MM.1S (cell line): Measurements from ENCODE around the gene SUSD2.

ENCODE experiments used
- DNase-seq: peaks from one replicate; pipeline ENCODE4 v3.0.0-alpha.2; 2015
- H2AFZ ChIP-seq: fragments of 300-600 bp; sonication (generic); 2 replicates; pipeline ENCODE4 v1.6.0; 2016; ENCODE audit warnings: antibody characterized with exemption, low read length
- H3F3A ChIP-seq: fragments of 300-600 bp; sonication (generic); 2 replicates; pipeline ENCODE4 v1.6.1; 2016; ENCODE audit warnings: mild to moderate bottlenecking, antibody characterized with exemption, low read length, moderate library complexity, mixed read lengths; ENCODE audit not compliant: insufficient read depth
- H3K27ac ChIP-seq: fragments of 300-600 bp; sonication (generic); 2 replicates; pipeline ENCODE4 v1.5.1; 2016; ENCODE audit warnings: mild to moderate bottlenecking, low read length
- H3K27me3 ChIP-seq: fragments of 300-600 bp; sonication (generic); replicated peaks from 2 replicates; pipeline ENCODE4 v1.6.0; 2016; ENCODE audit warnings: low read length; ENCODE audit not compliant: insufficient read depth
- H3K36me3 ChIP-seq: fragments of 300-600 bp; sonication (generic); replicated peaks from 2 replicates; pipeline ENCODE4 v1.6.1; 2016; ENCODE audit warnings: mild to moderate bottlenecking, low read length, mixed read lengths; ENCODE audit not compliant: insufficient read depth
- H3K4me1 ChIP-seq: fragments of 300-600 bp; sonication (generic); 2 replicates; pipeline ENCODE4 v1.6.1; 2016; ENCODE audit warnings: low read length, mixed read lengths
- H3K4me2 ChIP-seq: fragments of 300-600 bp; sonication (generic); 2 replicates; pipeline ENCODE4 v1.6.0; 2016; ENCODE audit warnings: low read depth, low read length
- H3K4me3 ChIP-seq: fragments of 300-600 bp; sonication (generic); 2 replicates; pipeline ENCODE4 v1.5.1; 2016; ENCODE audit warnings: low read length, mixed read lengths
- H3K79me2 ChIP-seq: fragments of 300-600 bp; sonication (generic); 2 replicates; pipeline ENCODE4 v1.6.1; 2016; ENCODE audit warnings: mixed run types, low read length, mixed read lengths
- H3K9ac ChIP-seq: fragments of 300-600 bp; sonication (generic); 2 replicates; pipeline ENCODE4 v1.6.1; 2016; ENCODE audit warnings: low read length, mixed read lengths
- H3K9me2 ChIP-seq: fragments of 300-600 bp; sonication (generic); replicated peaks from 2 replicates; pipeline ENCODE4 v1.6.1; 2016; ENCODE audit warnings: mild to moderate bottlenecking, low read length, mixed read lengths; ENCODE audit not compliant: insufficient read depth
- H3K9me3 ChIP-seq: fragments of 300-600 bp; sonication (generic); replicated peaks from 2 replicates; pipeline ENCODE4 v1.6.1; 2016; ENCODE audit warnings: mild to moderate bottlenecking, low read length, mixed read lengths; ENCODE audit not compliant: insufficient read depth
- H4K20me1 ChIP-seq: fragments of 300-600 bp; sonication (generic); 2 replicates; pipeline ENCODE4 v1.6.1; 2016; ENCODE audit warnings: mild to moderate bottlenecking, low read length, moderate library complexity, mixed read lengths; ENCODE audit not compliant: insufficient read depth
- CTCF ChIP-seq: fragments of 300-600 bp; sonication (generic); IDR thresholded peaks from 2 replicates; pipeline ENCODE4 v1.5.1; 2016; ENCODE audit warnings: antibody characterized with exemption, low read length, mixed read lengths
- EZH2 ChIP-seq: fragments of 300-600 bp; sonication (generic); optimal IDR thresholded peaks from 2 replicates; pipeline ENCODE3; 2017; ENCODE audit warnings: low read depth, mild to moderate bottlenecking, antibody characterized with exemption, low read length, mixed read lengths
- EZH2phosphoT487 ChIP-seq: fragments of 300-600 bp; sonication (generic); IDR thresholded peaks from 2 replicates; pipeline ENCODE4 v1.6.1; 2018; ENCODE audit warnings: antibody characterized with exemption, low read length

SUSD2 gene

DNA sequence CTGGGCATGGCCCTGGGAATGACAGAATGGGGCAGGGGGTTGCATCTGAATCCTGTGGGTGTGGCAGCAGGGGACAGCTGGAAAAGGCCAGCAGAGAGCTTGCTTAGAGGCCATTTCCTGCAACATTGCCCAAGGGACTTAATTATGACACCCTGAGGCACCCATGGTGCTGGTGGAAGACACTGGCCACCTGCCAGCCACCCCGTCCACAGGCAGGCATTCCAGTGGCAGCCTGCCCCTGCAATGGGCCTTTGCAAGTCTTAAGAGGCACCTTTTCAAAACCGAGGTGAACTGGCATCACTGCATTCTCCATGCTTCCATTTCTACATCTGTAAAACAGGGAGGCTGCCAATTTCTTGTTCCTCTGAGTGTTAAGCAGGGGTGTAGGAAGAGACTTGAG is 21.6 kb upstream of the SUSD2 start:
- peaks cover 17% of the 10 kb centered on the region for H3K4me1 ChIP-seq
- H3K9ac ChIP-seq: no peak overlapping the region
- H3F3A ChIP-seq: peaks cover 19% of the 10 kb centered on the region
- no peak overlapping the region for H3K27ac ChIP-seq
- no peak overlapping the region for H2AFZ ChIP-seq
- no peak overlapping the region for H3K4me2 ChIP-seq
- no peak for TF ChIP-seq CTCF
- TF ChIP-seq EZH2: no peak
- TF ChIP-seq EZH2phosphoT487: no peak
- peaks cover 50% of the 10 kb centered on the region for H3K79me2 ChIP-seq
- no peak overlapping the region for H3K4me3 ChIP-seq
- no peaks in the 10 kb centered on the region for H4K20me1 ChIP-seq
- no peaks in the 10 kb centered on the region for H3K9me3 ChIP-seq
- DNase-seq: no peak
- H3K36me3 ChIP-seq: no peaks in the 10 kb centered on the region
- H3K27me3 ChIP-seq: no peaks in the 10 kb centered on the region
- H3K9me2 ChIP-seq: no peaks in the 10 kb centered on the region

DNA sequence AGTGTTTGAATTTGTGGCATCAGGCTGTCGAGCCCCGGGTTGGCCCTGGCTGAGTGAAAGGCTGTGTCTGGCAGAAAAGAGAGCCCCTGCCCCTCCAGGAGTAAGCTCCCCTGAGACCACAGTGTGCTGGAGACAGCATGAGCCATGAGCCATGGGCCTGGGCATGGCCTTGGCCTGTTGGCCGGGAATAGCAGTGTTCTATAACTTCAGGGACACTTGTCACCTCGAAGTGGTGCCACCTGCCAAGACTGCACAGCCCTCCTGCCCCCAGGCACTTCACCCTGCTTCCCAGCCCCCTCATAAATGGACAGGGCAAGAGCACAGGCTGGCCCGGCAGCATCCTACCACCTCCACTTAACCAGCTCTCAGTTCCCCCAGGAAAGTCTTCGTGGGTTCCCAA is 20.7 kb upstream of the SUSD2 start:
- H3K27me3 ChIP-seq: no peaks in the 10 kb centered on the region
- TF ChIP-seq EZH2phosphoT487 (no peak), CTCF (no peak), EZH2 (no peak)
- H3K4me2 ChIP-seq: no peak overlapping the region
- H4K20me1 ChIP-seq: no peaks in the 10 kb centered on the region
- H3F3A ChIP-seq: peaks cover 11% of the 10 kb centered on the region
- no peak overlapping the region for H3K4me3 ChIP-seq
- no peaks in the 10 kb centered on the region for H3K9me2 ChIP-seq
- peaks cover 9% of the 10 kb centered on the region for H3K4me1 ChIP-seq
- H3K36me3 ChIP-seq: no peaks in the 10 kb centered on the region
- H2AFZ ChIP-seq: no peak overlapping the region
- no peaks in the 10 kb centered on the region for H3K9me3 ChIP-seq
- DNase-seq: no peak
- no peak overlapping the region for H3K9ac ChIP-seq
- H3K27ac ChIP-seq: no peak overlapping the region
- H3K79me2 ChIP-seq: peaks cover 43% of the 10 kb centered on the region

- Histone ChIP-seq H3K9me3 (no peaks in the 10 kb centered on the region), H3K9ac (no peak overlapping the region), H4K20me1 (no peaks in the 10 kb centered on the region), H3K27me3 (no peaks in the 10 kb centered on the region), H3K27ac (no peak overlapping the region), H3K4me1 (peaks cover 9% of the 10 kb centered on the region), H3K4me2 (no peak overlapping the region), H3K4me3 (no peak overlapping the region), H3K36me3 (no peaks in the 10 kb centered on the region), H3K79me2 (peaks cover 43% of the 10 kb centered on the region), H3F3A (peaks cover 8% of the 10 kb centered on the region), H2AFZ (no peak overlapping the region), H3K9me2 (no peaks in the 10 kb centered on the region)
- DNase-seq: no peak
- no peak for TF ChIP-seq EZH2phosphoT487
- TF ChIP-seq CTCF: no peak
- TF ChIP-seq EZH2: no peak
These were observed 19.8 kb upstream of the SUSD2 start for GRCh38 chr22:24161485-24161884.
